Adrenal gland (tissue), 12 donors: ENCODE results near the gene PCK1. TPM values are rescaled to one million over a fixed set of nuclear protein-coding genes. Genes with fewer than 3 reads are reported as not detected.

Source experiments
- DNase-seq, 7 donors: peaks; one replicate each; pipeline ENCODE4 v3.0.0-alpha.2; 2019 to 2020
- H3K27ac ChIP-seq, 5 donors: fragments of 200-600 bp; sonication (generic) in 4 of 5; 1 replicate in 3 of 5; 2 replicates in 2 of 5; pipeline versions ENCODE4 v1.5.1 to v1.8.0; 2016 to 2020; ENCODE audit warnings: mild to moderate bottlenecking in 1 of 5
- H3K27me3 ChIP-seq: fragments of 200-600 bp; 2 replicates; pipeline ENCODE4 v1.8.0; 2021
- H3K36me3 ChIP-seq, 2 donors: fragments of 200-600 bp; replicated peaks in 1 of 2; 1 replicate in 1 of 2; 2 replicates in 1 of 2; pipeline versions ENCODE4 v1.5.1 to v1.8.0; 2018 to 2022
- H3K4me1 ChIP-seq, 2 donors: fragments of 200-600 bp; replicated peaks in 1 of 2; 1 replicate in 1 of 2; 2 replicates in 1 of 2; pipeline versions ENCODE4 v1.5.1 to v1.8.0; 2018 to 2021
- H3K4me3 ChIP-seq, 4 donors: fragments of 200-600 bp; sonication (generic) in 3 of 4; one replicate each; pipeline ENCODE4 v1.5.1; 2016 to 2018
- H3K9me3 ChIP-seq, 3 donors: fragments of 200-600 bp; sonication (generic) in 1 of 3; replicated peaks in 1 of 3; 1 replicate in 2 of 3; 2 replicates in 1 of 3; pipeline versions ENCODE4 v1.5.1 to v1.8.0; 2016 to 2021
- CTCF ChIP-seq, 6 experiments: fragments of 450-650 bp in 4 of 6; fragments of 200-600 bp in 2 of 6; sonication (generic) in 1 of 6; IDR thresholded peaks; 1 replicate in 5 of 6; 2 replicates in 1 of 6; pipeline versions ENCODE4 v1.5.1 to v1.8.0; 2016 to 2021; ENCODE audit warnings: antibody characterized with exemption in 6 of 6, mild to moderate bottlenecking in 2 of 6, moderate library complexity in 1 of 6
- POLR2A ChIP-seq, 2 donors: fragments of 450-650 bp; IDR thresholded peaks; one replicate each; pipeline ENCODE4 v1.6.1; 2017; ENCODE audit warnings: antibody characterized with exemption in 2 of 2, mild to moderate bottlenecking in 2 of 2, moderate library complexity in 1 of 2
- WGBS, 4 donors: extraction: QIAGEN DNeasy Blood & Tissue Kit in 2 of 4; methylation state at CpG; one replicate each; pipeline versions ENCODE4 v1.1.5 to v1.1.7; 2013 to 2017; 5-methylcytosine and 5-hydroxymethylcytosine counted together
- intact Hi-C, 2 donors: fragments of 100-400 bp; cut with DNase I; formaldehyde crosslinking; loops; one replicate each; pipeline versions ENCODE4 v1.14.1 to v1.15.0; 2022 to 2023
- polyA plus RNA-seq, 3 donors: library from polyadenylated mRNA; stranded (reverse); fragments of 200-250 nt in 2 of 3; fragments of 350-450 nt in 1 of 3; fragmentation: Illumina TruSeq in 1 of 3; extraction: RNeasy Lipid Tissue Mini Kit (QIAGEN cat#74804) in 1 of 3; gene quantifications; one replicate each; pipeline ENCODE4 v1.2.3, GENCODE V29; 2013 to 2014
- total RNA-seq, 9 donors: library from RNA; depleted of rRNA in 4 of 9; stranded (reverse); fragments of >200 nt in 4 of 9; fragments of 120-200 nt in 1 of 9; fragmentation: NEBNext Ultra II Directional in 1 of 9; extraction: Animal tissue kit (Norgen Biotek cat#: 25700) in 1 of 9; gene quantifications; one replicate each; pipeline versions ENCODE4 v1.1.0 to v1.2.4, GENCODE V29; 2013 to 2023
- donor health status: healthy with polysubstance abuse.
- donor health status: Bipolar disorder and iron deficiency.
- donor health status: DM: yes; HTN: yes; CAD: no.
- donor health status: DM: no; HTN: no; CAD: no.
- donor health status: DM: no; HTN: no; CAD: no.
- donor health status: DM: yes; HTN: yes; CAD: no.

PCK1 gene
- total and polyA plus RNA-seq, 12 donors, result 0.06 to 5.4 (median 0.65) TPM

GRCh38 chr20:57529810-57530209 is 31.1 kb upstream of the PCK1 start:
- no peaks in the 10 kb centered on the region for H3K4me1 ChIP-seq
- TF ChIP-seq POLR2A (IDR thresholded peaks at IDR 0.05) (no peak), CTCF (IDR thresholded peaks at IDR 0.05) (no peak)
- no peaks in the 10 kb centered on the region for H3K36me3 ChIP-seq
- WGBS, 4 donors, result 75 to 84% (median 79%) methylated on average over 3 of the region's 3 CpGs
- no peaks in the 10 kb centered on the region for H3K27me3 ChIP-seq
- no peak overlapping the region for H3K4me3 ChIP-seq
- H3K27ac ChIP-seq, result no peak overlapping the region
- no peak for DNase-seq
- intact Hi-C loops, result loop anchor here in 1 of 2 donors (10.0 kb wide), 1 partner anchor 675 kb away; no protein-coding TSS in a partner anchor
- no peaks in the 10 kb centered on the region for H3K9me3 ChIP-seq

GRCh38 chr20:57530327-57530981 is 30.5 kb upstream of the PCK1 start:
- no peak for TF ChIP-seq CTCF (IDR thresholded peaks at IDR 0.05)
- TF ChIP-seq POLR2A (IDR thresholded peaks at IDR 0.05), result no peak
- H3K9me3 ChIP-seq, result no peaks in the 10 kb centered on the region
- H3K4me3 ChIP-seq, result no peak overlapping the region
- no peaks in the 10 kb centered on the region for H3K4me1 ChIP-seq
- H3K36me3 ChIP-seq, result no peaks in the 10 kb centered on the region
- no peaks in the 10 kb centered on the region for H3K27me3 ChIP-seq
- intact Hi-C loops, result no loop called here
- no peak for DNase-seq
- no peak overlapping the region for H3K27ac ChIP-seq
- WGBS, 4 donors, result 71 to 82% (median 76%) methylated on average over 4 of the region's 4 CpGs

GRCh38 chr20:57532104-57532503 is 28.8 kb upstream of the PCK1 start:
- intact Hi-C loops, result no loop called here
- no peak overlapping the region for H3K4me3 ChIP-seq
- no peak for TF ChIP-seq CTCF (IDR thresholded peaks at IDR 0.05)
- TF ChIP-seq POLR2A (IDR thresholded peaks at IDR 0.05), result no peak
- no peaks in the 10 kb centered on the region for H3K36me3 ChIP-seq
- H3K27ac ChIP-seq, result no peak overlapping the region
- DNase-seq, result no peak
- WGBS, 4 donors, result 80 to 91% (median 84%) methylated on average over 2 of the region's 2 CpGs
- H3K27me3 ChIP-seq, result no peaks in the 10 kb centered on the region
- H3K9me3 ChIP-seq, result no peaks in the 10 kb centered on the region
- no peaks in the 10 kb centered on the region for H3K4me1 ChIP-seq

GRCh38 chr20:57535297-57535696 is 25.6 kb upstream of the PCK1 start:
- DNase-seq, result no peak
- no peaks in the 10 kb centered on the region for H3K27me3 ChIP-seq
- no peak overlapping the region for H3K27ac ChIP-seq
- H3K4me3 ChIP-seq, result no peak overlapping the region
- H3K36me3 ChIP-seq, result no peaks in the 10 kb centered on the region
- no peaks in the 10 kb centered on the region for H3K9me3 ChIP-seq
- intact Hi-C loops, result no loop called here
- no peaks in the 10 kb centered on the region for H3K4me1 ChIP-seq
- no peak for TF ChIP-seq CTCF (IDR thresholded peaks at IDR 0.05)
- TF ChIP-seq POLR2A (IDR thresholded peaks at IDR 0.05), result no peak
- 71 to 78% (median 74%) methylated on average over 5 of the region's 5 CpGs for WGBS, 4 donors
